ENCODE results near the gene SPATA3. TPM values are rescaled to one million over a fixed set of nuclear protein-coding genes. Genes with fewer than 3 reads are reported as not detected.
"Not testable (repeated sequence)": the region's sequence is repeated elsewhere in the genome, so short reads cannot be mapped to it uniquely, and the experiment has no call there.

The SPATA3 gene
- total RNA-seq = not detected in 2 replicates

DNA sequence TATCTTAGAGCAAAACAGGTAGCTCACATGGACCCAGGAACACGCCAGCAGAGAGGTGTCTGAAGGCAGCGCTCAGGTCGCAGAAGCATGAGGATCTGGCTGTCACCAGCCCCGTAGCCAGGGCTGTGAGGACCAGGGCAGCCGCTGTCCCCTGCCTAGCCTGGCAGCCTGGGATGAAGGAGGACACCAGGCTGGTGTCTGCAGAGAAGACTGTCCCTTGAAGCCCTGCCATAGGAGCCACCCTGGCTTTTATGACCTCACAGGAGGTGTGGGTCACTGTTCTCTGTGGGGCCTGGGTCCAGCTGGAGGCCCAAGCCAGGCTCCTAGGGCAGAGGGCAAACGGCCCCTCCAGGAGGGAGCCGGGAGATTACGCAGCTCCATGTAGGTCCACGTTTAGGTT, at the start of gene SPATA3:
Gene SPATA3, plus strand, starts transcription at position 301 of the 400 bp plus-strand sequence. CDS start 113 bp downstream, outside the sequence.
- DNase-seq = no peak

DNA sequence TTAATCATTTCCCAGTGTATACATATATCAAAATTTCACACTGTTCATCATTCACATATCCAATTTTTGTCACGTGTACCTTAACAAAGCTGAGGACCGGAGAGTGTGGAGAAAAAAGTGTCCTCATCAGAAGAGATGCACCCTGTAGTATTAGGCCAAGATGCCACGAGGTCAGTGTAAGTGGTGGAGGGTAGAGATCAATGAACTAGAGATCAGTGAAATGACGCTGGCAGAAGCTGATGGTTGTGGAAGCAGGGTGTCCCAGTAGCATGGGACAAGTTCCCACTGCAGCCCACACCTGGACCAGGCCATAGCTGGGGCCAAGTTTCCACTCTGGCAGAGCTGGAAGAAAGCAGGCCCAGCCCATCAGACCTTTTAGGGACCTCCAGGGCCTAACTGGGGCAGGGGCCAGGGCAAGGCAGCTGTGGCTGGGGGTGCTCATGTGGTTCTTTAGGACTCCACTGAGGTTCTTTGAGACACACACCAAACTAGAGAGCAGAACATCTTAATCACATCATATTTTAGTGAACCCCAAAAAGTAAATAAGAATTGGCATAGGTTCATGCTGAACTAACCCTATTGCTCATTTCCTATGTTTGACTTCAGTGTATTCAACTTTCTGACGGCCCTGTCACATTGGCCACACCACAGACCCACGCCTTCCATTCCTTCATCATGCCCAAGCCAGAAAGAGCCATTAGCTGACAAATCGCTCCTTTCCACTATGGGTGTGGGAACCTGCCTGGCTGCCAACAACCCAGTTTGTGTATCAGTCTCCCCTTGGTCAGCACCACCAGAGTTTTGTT, 49.3 kb upstream of the SPATA3 start:
- DNase-seq = no peak

DNA sequence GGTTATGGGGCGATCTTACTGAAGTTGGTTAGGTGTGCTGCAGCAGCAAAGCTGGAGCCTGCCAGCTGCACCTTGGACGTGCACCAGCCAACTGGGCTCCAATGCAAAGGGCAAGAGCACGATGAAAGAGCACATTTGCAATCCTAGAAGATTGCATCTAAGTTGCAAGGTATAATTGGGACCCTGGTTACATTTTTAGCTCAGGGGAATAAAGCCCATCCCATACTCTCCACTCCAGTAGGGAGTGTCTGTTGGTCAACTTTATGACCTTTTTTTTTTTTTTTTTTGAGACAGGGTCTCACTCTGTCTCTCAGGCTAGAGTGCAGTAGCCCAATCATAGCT, 48.7 kb upstream of the SPATA3 start:
- DNase-seq = no peak

DNA sequence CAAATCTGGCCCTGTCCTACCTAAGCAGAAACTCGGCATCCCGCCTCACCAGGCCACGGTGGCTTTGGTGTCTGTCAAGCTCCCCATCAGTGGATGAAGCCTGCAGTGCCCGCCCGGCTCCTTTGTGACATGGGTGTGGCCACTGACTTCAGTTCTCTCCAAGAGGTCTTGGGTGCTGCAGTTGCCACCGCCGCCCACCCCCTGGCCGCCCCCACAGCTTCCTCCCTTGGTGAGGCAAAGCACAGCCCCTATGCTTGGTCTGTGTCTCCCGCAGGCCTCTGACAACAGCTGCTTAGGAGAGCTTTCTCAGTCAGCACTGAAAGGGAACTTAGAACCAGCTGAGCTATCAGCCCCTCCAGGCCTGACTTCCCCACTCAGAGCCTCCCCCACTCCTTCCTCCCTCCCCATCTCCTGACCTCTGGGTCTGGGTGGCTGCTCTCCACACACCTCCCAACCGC, 48.0 kb upstream of the SPATA3 start:
- no peak for DNase-seq

DNA sequence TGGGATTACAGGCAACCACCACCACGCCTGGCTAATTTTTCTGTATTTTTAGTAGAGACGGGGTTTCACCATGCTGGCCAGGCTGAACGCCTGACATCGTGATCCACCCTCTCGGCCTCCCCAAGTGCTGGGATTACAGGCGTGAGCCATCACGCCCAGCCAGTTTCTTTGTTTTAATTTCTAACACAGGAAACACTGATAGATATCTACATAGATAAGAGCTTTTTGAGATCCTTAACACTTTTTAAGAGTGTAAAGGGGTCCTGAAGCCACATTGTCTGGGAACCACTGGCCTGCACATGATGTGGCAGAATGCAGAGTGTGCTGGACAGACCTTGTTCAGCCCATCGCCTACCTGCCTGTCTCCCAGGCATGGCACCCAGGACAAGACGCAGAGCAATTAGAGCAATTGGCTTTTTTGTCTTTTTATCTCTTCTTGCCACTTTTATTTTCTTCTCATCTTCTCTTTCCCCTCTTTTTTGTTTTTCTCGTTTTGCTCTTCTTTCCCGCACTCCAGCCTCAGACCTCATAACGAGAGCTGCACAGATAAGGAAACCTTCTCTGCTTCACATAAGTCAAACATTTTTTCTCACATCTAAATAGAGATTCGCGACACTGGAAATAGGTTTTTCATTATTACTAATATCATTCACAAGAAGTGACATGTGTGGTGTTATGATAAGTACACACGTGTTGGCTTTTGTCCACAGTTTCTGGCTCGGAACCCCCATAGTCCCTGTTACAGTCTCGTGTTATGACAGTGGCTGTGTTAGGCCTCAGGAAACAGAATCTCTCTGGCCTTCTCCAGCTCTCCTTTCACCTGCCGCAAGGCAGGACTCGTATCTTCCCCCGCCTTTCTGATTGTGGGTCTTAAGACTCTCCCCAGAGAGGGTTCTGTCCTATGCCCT, 45.7 kb upstream of the SPATA3 start:
- no peak for DNase-seq

DNA sequence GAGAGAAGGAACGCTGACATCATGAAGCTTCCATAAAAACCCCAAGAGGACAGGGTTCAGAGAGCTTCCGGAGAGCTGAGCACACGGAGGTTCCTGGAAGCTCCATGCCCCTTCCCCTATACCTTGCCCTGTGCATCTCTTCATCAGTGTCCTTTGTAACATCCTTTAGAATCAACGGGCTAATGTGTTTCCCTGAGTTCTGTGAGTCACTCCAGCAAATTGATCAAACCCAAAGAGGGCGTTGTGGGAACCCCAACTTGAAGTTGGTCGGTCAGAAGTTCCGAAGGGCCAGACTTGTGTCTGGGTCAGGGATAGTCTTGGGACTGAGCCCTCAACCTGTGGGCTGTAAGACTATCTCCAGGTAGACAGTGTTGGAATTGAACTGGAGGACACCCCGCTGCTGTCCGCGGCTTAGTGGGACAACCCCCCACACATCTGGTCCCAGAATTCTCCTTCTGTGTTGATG, 45.0 kb upstream of the SPATA3 start:
- DNase-seq = no peak

DNA sequence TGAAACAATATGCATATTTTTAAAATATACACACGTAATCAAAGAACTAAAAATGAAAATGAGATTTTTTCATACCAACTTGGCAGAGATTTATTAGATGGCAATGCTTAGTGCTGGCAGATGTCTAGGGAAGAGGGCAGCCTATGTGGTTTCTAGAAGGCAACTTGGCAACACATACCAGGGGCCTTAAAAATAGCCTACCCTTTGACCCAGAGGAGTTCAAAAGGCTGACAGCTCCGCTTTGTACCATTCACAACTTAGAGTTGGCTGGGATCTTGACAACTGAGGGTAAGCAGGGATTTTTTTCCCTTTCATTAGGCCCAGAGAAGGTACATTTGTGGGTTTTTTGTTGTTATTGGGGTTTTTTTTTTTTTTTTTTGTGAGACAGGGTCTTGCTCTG, 44.5 kb upstream of the SPATA3 start:
- DNase-seq = no peak

DNA sequence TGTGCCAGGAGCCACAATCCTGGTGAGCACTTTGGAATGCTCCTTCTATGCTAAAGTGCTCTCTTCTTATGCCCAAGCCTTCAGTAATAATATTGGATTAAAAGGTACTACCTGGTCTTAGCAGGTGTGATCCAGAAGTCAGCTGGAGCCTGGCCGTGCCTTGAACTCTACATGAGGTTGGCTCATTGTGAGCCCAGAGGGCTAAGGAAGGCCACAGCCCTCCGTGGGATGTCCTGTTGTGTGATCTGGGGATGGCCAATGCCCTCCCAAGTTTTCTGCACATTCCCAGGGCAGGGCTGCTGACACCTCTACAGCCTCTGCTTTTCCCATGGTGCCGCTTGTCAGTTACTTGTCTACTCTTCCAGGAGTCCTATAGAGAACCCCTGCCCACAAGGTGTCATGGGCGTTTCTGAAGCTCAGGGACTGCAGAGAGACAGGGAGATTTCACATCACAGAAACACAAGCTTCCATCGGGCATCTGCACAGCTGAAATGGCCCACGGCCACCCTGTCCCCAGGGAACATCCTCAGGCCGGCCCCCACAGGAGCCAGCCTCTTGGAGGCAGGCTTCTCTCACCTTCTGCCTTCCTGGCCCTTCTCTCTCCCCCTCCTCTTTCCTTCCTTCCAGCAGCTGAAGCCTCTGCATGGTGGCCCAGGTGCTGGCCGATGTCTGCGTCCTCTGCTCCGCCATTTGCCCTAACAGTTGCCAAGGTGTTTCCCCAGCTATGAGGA, 43.5 kb upstream of the SPATA3 start:
- DNase-seq = no peak

DNA sequence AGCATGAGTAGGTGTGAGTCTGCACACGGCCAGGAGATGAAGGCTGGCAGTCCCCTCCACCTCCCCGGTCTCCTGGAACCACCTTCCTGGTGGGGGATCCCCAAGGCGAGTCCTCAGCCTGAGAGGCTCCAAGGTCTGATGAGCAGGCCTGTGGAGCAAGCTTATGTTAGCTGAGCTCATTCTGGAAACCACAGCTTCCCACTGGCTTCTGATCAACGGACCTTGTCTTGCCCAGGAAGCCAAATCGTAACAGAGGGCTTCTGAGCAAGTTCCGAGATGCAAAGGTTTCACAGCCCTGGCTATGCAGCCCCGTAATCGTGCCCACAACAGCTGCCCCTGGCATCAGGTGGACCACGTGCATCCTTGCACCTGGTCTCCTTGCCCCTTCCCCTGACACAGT, 42.1 kb upstream of the SPATA3 start:
- no peak for DNase-seq

DNA sequence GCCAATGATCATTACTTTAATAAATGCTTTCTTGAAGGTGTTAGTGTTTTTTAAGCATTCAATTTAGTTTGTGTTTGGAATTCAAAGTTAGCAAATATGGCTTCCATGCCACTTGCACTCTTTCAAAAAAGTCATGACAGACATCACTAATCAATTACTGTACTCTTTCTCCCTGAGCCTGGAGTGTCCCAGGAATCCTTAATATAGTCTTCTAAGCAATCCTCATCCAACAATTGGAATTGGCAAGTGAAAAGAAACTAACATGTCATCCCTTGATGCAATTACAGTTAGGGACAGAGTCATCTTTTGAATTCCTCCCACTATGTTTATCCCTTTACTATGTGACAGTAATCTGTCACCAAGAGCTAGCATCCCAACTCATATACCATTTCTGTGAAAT, 41.2 kb upstream of the SPATA3 start:
- DNase-seq = no peak

DNA sequence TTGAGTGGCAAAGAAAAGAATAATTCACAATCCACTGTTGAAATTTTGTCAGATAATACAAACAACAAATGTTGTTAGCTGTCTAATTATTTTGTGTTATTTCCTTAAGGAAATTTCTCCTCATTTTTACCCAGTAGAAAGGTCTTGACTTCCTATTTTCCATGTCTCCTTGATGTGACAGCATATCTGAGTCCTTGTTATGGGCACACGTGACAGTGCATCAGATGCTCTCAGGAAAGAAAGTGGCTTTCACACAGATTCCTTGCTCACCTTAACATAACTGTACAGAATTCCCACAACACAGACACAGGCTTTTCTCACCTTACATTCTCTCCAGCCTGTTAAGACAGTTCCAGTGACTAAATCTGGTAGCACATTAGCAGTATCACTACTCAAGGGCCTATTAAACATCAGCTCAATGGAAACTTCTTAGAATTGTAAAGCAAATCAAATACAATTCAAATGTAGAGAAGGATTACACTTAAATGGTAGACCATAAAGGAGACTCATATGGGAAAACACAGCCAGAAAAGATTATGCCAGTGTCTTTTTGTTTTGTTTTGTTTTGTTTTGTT, 40.7 kb upstream of the SPATA3 start:
- no peak for DNase-seq

DNA sequence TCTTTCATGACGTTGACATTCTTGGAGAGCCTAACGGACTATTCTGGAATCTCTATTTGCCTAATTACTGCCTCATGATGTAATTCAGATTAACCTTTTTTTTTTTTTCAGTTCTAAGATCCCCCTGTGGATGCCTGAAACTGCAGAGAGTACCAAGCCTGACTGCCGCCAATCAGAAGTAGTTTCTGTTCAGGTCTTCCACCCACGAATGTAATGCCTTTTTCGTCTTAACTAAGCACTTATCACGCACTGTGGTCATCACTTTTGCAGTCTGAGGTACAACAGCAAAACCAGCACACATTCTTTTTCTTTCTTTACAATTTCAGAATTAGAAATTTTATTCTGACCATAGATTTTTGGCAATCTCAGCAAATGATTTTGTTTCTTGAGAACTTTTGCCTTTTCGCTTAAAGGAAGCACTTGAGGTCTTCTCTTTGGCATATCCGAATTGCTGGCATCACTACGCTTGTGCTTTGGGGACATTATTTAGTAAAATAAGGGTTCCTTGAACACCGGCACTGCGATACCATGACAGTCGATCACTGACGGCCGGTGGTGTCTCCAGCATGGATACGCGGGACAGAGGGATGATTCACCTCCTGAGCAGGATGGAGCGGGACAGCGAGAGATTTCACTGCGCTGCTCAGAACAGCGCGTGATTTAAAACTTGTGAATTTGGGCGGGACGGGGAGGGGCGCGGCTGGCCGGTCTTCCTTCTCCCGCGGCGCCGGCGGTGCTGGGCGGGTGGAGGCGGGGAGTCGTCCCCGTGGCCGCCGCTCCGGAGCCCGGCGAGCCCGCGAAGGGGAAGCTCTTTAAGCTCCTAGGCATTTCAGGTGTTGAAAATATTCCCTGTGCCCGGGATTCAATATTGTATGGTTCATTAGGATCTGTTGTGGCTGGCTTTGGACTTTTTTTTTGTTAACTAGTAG, 38.8 kb upstream of the SPATA3 start:
- peak; percentile 14 for DNase-seq

DNA sequence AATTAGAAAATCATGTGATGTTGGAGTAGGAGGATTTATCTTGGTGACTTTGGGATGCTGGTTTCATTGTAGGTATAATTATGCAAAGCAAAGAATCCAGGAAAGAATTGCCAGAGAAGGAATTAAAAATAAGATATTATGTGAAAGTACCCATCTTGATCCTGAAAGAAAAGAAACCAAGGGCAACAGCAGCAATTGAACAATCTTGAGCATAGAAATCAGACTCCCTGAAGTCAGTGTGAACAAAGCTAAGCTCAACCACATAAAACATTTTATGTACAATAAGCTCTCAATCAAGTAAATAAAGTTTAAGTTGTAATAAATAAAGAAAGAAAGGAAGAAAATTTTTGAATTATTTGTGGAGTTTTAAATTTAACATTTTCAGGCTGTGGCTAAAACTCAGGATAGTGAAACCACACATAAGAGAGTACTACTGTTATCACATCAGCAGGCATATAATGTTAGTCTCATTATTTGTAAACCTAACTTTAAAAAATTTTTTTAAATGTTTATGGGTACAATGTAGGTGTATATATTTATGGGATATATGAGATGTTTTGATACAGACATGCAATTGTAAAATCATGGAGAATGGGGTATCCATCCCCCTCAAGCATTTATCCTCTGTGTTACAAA, 38.0 kb upstream of the SPATA3 start:
- DNase-seq = no peak

DNA sequence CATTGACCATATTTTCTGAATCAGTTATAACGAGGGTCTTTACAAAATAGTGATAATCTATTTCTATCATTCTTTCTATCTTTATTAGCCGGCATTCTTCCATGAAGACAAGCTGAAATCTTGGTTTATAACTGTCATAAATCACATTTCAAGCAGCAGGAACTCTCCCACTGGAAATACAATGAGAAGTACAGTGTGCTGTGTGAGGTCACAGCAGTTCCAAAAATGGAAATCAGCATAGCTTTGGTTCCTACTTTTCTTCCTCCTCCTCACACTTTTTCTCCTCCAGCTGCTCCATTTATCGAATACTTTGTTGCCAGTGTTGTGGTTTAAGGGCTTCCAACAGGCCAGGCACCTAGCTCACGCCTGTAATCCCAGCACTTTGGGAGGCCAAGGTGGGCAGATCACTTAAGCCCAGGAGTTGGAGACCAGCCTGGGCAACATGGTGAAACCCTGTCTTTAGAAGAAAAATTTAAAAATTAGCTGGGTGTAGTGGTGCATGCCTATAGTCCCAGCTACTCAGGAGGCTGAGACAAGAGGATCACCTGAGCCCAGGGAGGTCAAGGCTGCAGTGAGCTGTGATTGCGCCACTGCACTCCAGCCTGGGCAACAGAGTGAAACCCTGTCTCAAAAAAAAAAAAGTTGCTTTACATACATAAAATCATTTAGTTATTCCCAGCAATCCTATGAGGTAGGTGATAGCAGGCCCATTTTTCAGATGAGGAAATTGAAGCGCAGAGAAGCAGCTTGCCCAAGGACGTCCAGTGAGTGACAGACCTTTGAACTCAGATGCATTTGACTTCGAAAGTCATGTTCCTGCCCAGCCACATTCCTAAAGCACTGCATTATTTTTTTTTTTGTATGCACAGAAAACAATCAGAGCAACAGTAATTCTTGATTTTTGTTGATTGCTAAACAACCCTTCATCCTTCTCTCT, 36.8 kb upstream of the SPATA3 start:
- DNase-seq = no peak

DNA sequence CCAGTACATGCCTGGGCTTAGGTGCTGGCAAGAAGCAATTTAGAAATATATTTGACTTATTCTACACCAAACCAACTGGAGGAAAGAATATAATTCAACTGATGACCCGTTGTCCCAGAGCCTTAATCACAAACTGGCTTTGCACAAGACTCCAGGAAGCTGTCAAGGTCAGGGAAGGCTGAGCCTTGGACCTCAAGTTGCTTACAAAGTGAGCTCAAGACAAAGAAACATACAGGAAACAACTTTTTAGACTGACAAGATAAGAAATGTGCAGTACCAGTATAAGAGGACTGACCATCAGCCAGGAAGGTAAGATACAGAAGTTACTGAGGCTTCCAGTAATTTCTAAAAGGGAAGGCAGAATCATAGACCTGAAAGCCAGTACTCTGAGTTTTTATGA, 35.9 kb upstream of the SPATA3 start:
- no peak for DNase-seq

DNA sequence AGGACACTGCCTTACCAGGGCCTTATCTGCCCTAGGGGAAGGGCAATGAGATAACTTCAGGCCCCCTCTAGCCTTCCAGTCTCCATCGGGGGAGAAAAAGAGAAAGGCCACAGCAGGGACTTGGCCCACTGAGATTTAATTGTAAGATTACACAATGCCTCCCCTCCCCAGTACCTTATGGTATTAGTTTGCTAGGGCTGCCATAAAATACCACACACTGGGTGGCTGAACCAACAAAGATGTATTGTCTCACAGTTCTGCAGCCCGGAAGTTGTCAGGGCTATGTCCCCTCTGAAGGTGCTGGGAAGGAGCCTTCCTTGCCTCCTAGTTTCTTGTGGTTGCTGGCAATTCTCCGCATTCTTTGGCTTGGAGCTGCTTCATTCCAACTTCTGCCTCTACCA, 34.8 kb upstream of the SPATA3 start:
- no peak for DNase-seq

DNA sequence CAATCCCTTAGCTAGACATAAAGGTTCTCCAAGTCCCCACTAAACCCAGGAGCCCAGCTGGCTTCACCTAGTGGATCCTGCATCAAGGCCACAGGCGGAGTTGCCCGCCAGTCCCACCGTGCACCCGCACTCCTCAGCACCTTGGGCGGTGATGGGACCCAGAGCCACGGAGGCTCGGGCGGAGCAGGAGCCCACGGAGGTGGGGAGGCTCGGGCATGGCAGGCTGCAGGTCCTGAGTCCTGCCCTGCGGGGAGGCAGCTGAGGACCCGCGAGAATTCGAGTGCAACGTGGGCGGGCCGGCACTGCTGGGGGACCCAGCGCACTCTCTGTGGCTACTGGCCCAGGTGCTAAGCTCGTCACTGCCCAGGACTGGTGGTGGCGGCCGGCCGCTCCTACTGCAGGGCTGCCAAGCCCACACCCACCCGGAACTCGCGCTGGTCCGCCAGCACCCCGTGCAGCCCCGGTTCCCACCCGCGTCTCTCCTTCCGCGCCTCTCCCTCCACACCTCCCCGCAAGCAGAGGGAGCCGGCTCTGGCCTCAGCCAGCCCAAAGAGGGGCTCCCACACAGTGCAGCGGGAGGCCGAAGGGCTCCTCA, 31.7 kb upstream of the SPATA3 start:
- DNase-seq = no peak

DNA sequence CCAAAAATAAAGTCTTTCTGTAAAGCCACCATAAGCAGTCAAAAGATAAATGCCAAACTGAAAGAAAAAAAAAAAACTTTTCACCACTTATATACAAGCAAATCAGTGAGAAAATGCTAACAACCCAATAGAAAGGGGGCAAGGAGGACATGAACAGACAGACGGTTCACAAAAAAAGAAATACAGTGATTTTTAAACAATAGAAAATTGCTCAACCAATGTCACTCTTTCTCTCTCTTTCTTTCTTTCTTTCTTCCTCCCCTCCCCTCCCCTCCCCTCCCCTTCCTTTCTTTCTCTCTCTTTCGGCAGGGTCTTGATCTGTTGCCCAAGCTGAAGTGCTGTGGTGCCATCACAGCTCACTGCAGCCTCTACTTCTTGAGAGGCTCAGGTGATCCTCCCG, 28.8 kb upstream of the SPATA3 start:
- DNase-seq = no peak

DNA sequence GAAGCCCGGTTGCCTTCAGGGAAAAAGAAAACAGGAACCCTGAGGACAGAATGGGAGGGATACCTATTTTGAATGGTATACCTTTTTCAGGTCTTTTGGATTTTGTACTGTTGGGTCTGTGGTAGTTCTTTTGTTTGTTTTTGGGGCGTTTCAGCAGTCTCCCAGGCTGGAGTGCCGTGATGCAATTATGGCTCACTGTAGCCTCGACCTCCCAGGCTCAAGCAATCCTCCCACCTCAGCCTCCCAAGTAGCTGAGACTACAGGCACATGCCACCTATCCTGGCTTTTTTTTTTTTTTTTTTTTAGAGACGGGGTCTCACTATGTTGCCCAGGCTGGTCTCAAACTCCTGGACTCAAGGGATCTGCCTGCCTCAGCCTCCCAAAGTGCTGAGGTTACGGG, 27.6 kb upstream of the SPATA3 start:
- DNase-seq = not testable (repeated sequence)

All from dermis blood vessel endothelial cell (primary cell).